ENCODE results near the gene ACSM2B. TPM values are rescaled to one million over a fixed set of nuclear protein-coding genes. Genes with fewer than 3 reads are reported as not detected.
A peak's percentile ranks its signal among the peaks of the same experiment; 100 is the strongest.
"Not testable (repeated sequence)": the region's sequence is repeated elsewhere in the genome, so short reads cannot be mapped to it uniquely, and the experiment has no call there.

ACSM2B gene
- total RNA-seq, 2 donors from 2014 or later = not detected

DNA sequence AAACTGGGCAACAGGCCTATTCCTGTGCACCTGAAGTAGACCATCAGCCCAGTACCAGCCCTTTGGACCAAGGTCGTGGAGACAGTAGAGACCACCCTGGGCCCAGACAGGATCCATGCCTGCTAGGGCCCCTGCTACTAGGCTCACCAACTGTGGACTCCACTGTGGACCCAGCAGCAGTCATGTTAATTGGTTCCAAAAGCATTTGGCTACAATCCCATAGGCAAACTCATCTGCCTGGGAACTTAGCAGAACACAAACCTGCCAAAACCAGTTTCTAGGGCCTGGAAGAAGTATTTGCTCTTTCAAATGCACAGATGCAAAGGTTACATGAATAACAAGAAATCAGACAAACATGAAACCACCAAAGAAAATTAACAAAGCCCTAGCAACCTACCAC, 71.7 kb downstream of the ACSM2B start:
- WGBS = 80% methylated on average over 1 of the region's 1 CpG
- Histone ChIP-seq H3K27ac (no peak overlapping the region), H3K4me3 (no peak overlapping the region), H3K27me3 (replicated peaks; ENCODE audit: insufficient read depth) (no peaks in the 10 kb centered on the region), H3K4me1 (replicated peaks) (peaks cover 4% of the 10 kb centered on the region), H3K9me3 (no peaks in the 10 kb centered on the region), H3K36me3 (no peaks in the 10 kb centered on the region)
- peak; percentile 7 for DNase-seq (ENCODE audit: low spot score)
- intact Hi-C loops (cut with DNase I) = no loop called here
- no peak for TF ChIP-seq POLR2A (IDR thresholded peaks at IDR 0.05)
- TF ChIP-seq, protein P1, sequence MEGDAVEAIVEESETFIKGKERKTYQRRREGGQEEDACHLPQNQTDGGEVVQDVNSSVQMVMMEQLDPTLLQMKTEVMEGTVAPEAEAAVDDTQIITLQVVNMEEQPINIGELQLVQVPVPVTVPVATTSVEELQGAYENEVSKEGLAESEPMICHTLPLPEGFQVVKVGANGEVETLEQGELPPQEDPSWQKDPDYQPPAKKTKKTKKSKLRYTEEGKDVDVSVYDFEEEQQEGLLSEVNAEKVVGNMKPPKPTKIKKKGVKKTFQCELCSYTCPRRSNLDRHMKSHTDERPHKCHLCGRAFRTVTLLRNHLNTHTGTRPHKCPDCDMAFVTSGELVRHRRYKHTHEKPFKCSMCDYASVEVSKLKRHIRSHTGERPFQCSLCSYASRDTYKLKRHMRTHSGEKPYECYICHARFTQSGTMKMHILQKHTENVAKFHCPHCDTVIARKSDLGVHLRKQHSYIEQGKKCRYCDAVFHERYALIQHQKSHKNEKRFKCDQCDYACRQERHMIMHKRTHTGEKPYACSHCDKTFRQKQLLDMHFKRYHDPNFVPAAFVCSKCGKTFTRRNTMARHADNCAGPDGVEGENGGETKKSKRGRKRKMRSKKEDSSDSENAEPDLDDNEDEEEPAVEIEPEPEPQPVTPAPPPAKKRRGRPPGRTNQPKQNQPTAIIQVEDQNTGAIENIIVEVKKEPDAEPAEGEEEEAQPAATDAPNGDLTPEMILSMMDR (IDR thresholded peaks at IDR 0.05) = no peak
- peak; percentile 9 for TF ChIP-seq POLR2AphosphoS5 (IDR thresholded peaks at IDR 0.05)

DNA sequence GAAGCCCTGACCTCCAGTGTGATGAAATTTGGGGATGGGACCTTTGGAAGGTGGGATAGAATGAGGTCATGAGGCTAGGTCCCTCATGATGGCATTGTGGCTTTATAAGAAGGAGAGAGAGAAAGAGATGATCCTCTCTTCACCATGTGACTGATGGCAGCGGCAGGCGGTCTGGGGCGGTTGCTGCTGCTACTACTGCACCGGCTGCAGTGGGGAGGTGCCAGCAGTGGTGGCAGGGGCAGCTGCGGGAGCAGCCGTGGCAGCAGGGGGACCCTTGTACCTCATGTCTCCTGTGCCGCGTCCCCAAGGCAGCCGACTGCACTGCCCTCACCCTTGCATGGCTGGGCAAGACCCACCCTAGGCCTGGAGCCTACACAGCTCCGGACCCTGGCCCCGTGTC, 84.7 kb downstream of the ACSM2B start:
- H3K27me3 ChIP-seq (replicated peaks; ENCODE audit: insufficient read depth); H3K4me3 ChIP-seq; H3K27ac ChIP-seq; H3K9me3 ChIP-seq; H3K36me3 ChIP-seq; H3K4me1 ChIP-seq (replicated peaks); DNase-seq (ENCODE audit: low spot score); intact Hi-C loops (cut with DNase I): not testable (repeated sequence)
- no CpG with 5 or more reads among the region's 11 CpGs for WGBS

DNA sequence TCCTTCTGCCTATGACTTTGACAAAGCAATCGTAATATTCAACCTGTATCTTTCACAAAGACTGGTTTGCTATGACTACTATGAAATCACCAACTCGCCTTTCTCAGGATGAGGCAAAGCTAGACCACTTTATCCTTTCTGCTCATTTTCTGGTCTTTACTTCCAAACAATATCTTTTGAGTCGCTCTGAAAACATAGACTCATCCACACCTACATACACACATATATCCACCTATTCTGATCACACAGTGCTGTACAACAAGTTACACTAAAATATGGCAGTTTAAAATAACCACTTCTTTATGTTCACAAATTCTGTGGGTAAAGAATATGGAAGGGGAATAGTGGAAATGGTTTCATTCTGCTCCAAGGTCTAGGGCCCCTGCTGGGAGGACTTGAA, 85.2 kb downstream of the ACSM2B start:
- H3K36me3 ChIP-seq; H3K4me1 ChIP-seq (replicated peaks); intact Hi-C loops (cut with DNase I); H3K4me3 ChIP-seq; DNase-seq (ENCODE audit: low spot score); H3K27me3 ChIP-seq (replicated peaks; ENCODE audit: insufficient read depth); H3K9me3 ChIP-seq; H3K27ac ChIP-seq: not testable (repeated sequence)
- no CpG with 5 or more reads among the region's 3 CpGs for WGBS

Small RNAs within 50 kb of the gene (small RNA-seq; reads per million reads assigned to genes)
- 0 reads per million in 2 donors for gene AC141273.3

Other genes with a start within 250 kb of the ACSM2B start
- gene GP2, start 248.9 kb downstream of the ACSM2B start, total RNA-seq = 100 to 1,000 TPM in 1 of 2 donors, 10 to 100 TPM in 1; 29.8 to 971 TPM
- gene UMOD, start 223.7 kb downstream of the ACSM2B start, total RNA-seq = 1 to 10 TPM in 1 of 2 donors, not detected in 1; 1.5 TPM
- gene PDILT, start 171.6 kb downstream of the ACSM2B start, total RNA-seq = 1 to 10 TPM in 1 of 2 donors, under 1 TPM in 1; 0.87 to 2.4 TPM
- gene ACSM5, start 166.8 kb downstream of the ACSM2B start, total RNA-seq = 1 to 10 TPM; 1.1 to 9.7 TPM
- gene ACSM2A, start 124.8 kb downstream of the ACSM2B start, total RNA-seq = under 1 TPM in 1 of 2 donors, not detected in 1; 0.17 TPM
- 10 to 100 TPM in 1 of 2 donors, 1 to 10 TPM in 1; 7.7 to 24.6 TPM for gene ACSM1, start 121.3 kb upstream of the ACSM2B start, total RNA-seq
- gene THUMPD1, start 165.5 kb upstream of the ACSM2B start, total RNA-seq = 100 to 1,000 TPM; 107 to 167 TPM
- 10 to 100 TPM; 65.9 to 99.6 TPM for gene ACSM3, start 187.6 kb upstream of the ACSM2B start, total RNA-seq
- gene ERI2, start 230.1 kb upstream of the ACSM2B start, total RNA-seq = 10 to 100 TPM; 31.6 to 35.2 TPM
- gene REXO5, start 230.2 kb upstream of the ACSM2B start, total RNA-seq = 10 to 100 TPM; 12.1 to 67.1 TPM